KMS-11 (cell line): Measurements from ENCODE around the gene DDAH1.

Experiments used
- H2AFZ ChIP-seq: fragments of 200-600 bp; sonication (generic); 2 replicates; pipeline ENCODE4 v1.6.1; 2016; ENCODE audit warnings: antibody characterized with exemption, mixed run types, low read depth
- H3K27ac ChIP-seq: fragments of 200-600 bp; sonication (generic); 2 replicates; pipeline ENCODE4 v1.6.1; 2016; ENCODE audit warnings: mild to moderate bottlenecking, mixed run types
- H3K27me3 ChIP-seq: fragments of 200-600 bp; sonication (generic); 2 replicates; pipeline ENCODE4 v1.6.1; 2017; ENCODE audit warnings: mild to moderate bottlenecking, low read depth, mixed run types, moderate library complexity; ENCODE audit not compliant: insufficient read depth
- H3K36me3 ChIP-seq: fragments of 200-600 bp; sonication (generic); 2 replicates; pipeline ENCODE4 v1.6.1; 2017; ENCODE audit warnings: mild to moderate bottlenecking, mixed run types; ENCODE audit not compliant: insufficient read depth
- H3K4me1 ChIP-seq: fragments of 200-600 bp; sonication (generic); 2 replicates; pipeline ENCODE4 v1.6.1; 2016; ENCODE audit warnings: mild to moderate bottlenecking, low read depth, mixed run types; ENCODE audit not compliant: poor library complexity, severe bottlenecking
- H3K4me2 ChIP-seq: fragments of 200-600 bp; sonication (generic); 2 replicates; pipeline ENCODE4 v1.7.0; 2016; ENCODE audit warnings: mild to moderate bottlenecking, mixed run types
- H3K4me3 ChIP-seq: fragments of 200-600 bp; sonication (generic); IDR thresholded peaks from 2 replicates; pipeline ENCODE4 v1.6.1; 2017; ENCODE audit warnings: low read depth, low read length, mixed read lengths; ENCODE audit not compliant: insufficient read depth
- H3K79me2 ChIP-seq: fragments of 200-600 bp; sonication (generic); 2 replicates; pipeline ENCODE4 v1.6.1; 2016; ENCODE audit warnings: low read depth, mixed run types; ENCODE audit not compliant: insufficient read depth
- H3K9ac ChIP-seq: fragments of 200-600 bp; sonication (generic); 2 replicates; pipeline ENCODE4 v1.6.1; 2016; ENCODE audit warnings: mild to moderate bottlenecking, mixed run types
- H4K20me1 ChIP-seq: fragments of 200-600 bp; sonication (generic); 2 replicates; pipeline ENCODE4 v1.6.1; 2016; ENCODE audit warnings: mild to moderate bottlenecking, mixed run types; ENCODE audit not compliant: insufficient read depth
- CTCF ChIP-seq: fragments of 200-600 bp; sonication (generic); conservative IDR thresholded peaks from 2 replicates; pipeline ENCODE4 v1.6.1; 2017; ENCODE audit warnings: low read depth, mild to moderate bottlenecking, antibody characterized with exemption, low read length, moderate library complexity, mixed read lengths

DDAH1 gene

DNA sequence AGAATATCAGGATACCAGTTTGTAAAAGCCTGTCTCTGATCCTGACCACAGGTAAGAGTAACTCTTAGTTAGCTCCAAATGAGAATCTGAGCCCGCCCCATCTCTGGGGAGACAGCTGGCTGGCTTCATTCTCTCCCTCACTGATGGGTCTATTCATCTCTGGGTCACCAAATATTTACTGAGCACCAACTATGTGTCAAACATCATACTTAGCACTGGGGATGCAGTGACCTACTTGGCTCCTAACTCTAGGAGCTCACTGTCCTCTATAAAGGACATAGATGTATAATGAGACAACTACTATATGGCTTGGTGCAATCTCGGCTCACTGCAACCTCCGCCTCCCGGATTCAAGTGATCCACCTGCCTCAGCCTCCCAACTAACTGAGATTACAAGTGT, 158.7 kb downstream of the DDAH1 start:
- H3K36me3 ChIP-seq, result no peaks in the 10 kb centered on the region
- TF ChIP-seq CTCF, result no peak

DNA sequence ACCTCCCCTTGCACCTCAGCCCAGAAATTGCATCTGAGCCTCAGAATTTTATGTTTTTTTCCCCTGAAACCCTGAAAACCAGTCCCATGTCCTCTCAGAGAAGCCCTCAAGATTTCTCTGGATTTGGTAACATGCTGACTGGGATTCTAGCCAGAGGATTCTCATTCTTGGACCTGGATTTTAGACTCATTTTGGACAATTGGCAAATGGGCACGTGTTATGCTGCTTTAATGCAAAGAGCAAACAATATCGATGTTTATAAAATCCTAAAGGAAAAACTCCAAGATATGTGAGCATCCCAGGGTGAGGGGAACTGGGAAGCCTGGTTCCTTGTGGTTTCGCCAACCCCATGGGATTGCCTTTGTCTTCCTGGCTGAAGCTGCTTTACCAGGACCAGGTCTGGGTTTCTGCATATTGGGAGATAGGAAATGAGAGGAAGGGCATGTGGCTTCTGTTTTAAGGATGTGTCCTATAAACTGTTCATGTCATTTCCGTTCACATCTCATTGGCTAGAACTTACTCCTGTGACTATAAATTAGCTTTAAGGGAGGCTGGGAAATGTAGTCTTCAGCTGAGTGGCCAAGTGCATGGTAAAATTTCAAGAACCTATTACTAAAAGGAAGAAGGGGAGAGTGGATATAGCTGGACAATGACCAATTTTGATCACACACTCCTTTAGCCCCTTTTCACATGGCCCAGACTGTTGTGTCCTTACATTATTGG, 161.4 kb downstream of the DDAH1 start:
- Histone ChIP-seq H3K4me2 (no peak overlapping the region), H3K27me3 (no peaks in the 10 kb centered on the region), H4K20me1 (no peaks in the 10 kb centered on the region), H2AFZ (no peak overlapping the region), H3K4me3 (no peak overlapping the region), H3K4me1 (no peaks in the 10 kb centered on the region), H3K9ac (no peak overlapping the region), H3K27ac (no peak overlapping the region), H3K36me3 (no peaks in the 10 kb centered on the region), H3K79me2 (no peaks in the 10 kb centered on the region)
- TF ChIP-seq CTCF, result no peak

More for the DNA sequence above, 158.7 kb downstream of the DDAH1 start:
- Histone ChIP-seq H4K20me1 (no peaks in the 10 kb centered on the region), H3K4me2 (no peak overlapping the region), H3K79me2 (no peaks in the 10 kb centered on the region), H3K27ac (no peak overlapping the region), H3K9ac (no peak overlapping the region), H3K4me3 (no peak overlapping the region), H3K27me3 (no peaks in the 10 kb centered on the region), H3K4me1 (no peaks in the 10 kb centered on the region), H2AFZ (no peak overlapping the region)

- Histone ChIP-seq H3K4me2 (no peak overlapping the region), H3K4me1 (no peaks in the 10 kb centered on the region), H3K9ac (no peak overlapping the region), H3K36me3 (no peaks in the 10 kb centered on the region), H3K4me3 (no peak overlapping the region), H3K27me3 (no peaks in the 10 kb centered on the region), H4K20me1 (no peaks in the 10 kb centered on the region), H2AFZ (no peak overlapping the region), H3K79me2 (no peaks in the 10 kb centered on the region), H3K27ac (no peak overlapping the region)
- TF ChIP-seq CTCF, result no peak
Measured at GRCh38 chr1:85300140-85300539, 164.8 kb downstream of the DDAH1 start.

DNA sequence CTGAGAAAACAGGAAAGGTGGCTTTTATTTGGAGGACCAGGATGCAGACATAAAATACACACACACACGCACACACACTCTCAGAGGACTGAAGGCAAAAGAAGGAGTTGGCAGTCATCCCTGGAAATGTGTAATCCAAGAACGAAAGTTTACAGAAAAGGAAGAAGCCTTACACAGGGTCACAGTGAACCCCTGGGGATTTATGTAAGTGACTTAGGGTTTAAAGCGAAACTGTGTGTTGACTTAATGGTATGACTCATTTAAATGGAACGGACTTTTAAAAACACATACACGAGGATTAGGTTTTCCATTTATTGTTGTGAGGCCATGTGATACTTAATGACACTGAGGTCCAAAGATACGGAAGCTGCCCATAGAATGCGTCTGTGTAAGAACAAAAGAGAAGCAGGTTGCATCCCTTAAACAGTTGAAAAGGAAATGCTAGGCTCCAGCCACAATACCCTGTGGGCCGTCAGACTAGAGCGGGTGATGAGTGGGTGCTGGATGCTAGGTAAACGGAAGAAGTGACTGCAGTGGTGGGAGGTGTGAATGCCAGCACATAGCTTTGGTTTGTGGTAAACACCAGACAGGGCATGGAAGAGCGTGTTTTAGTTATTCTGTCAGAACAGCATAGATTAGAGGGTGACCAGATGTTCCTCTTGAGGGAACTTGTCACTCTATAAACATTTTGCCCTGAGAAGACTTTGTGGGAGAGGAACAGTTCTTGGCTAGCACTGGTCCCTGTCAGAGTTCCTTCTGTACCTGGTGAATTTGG, 166.9 kb downstream of the DDAH1 start:
- Histone ChIP-seq H3K36me3 (no peaks in the 10 kb centered on the region), H3K9ac (no peak overlapping the region), H3K4me2 (no peak overlapping the region), H4K20me1 (no peaks in the 10 kb centered on the region), H3K27ac (no peak overlapping the region), H3K4me1 (no peaks in the 10 kb centered on the region), H2AFZ (no peak overlapping the region), H3K4me3 (no peak overlapping the region), H3K79me2 (no peaks in the 10 kb centered on the region), H3K27me3 (no peaks in the 10 kb centered on the region)
- no peak for TF ChIP-seq CTCF
